HG03460 (cell line): ENCODE data around the gene TDRD12.

ENCODE experiments used
- ATAC-seq: cut with Tn5 transposase; IDR thresholded peaks from one replicate; pipeline ENCODE4 v1.9.1; 2021; ENCODE audit not compliant: unreplicated experiment

TDRD12 gene

DNA sequence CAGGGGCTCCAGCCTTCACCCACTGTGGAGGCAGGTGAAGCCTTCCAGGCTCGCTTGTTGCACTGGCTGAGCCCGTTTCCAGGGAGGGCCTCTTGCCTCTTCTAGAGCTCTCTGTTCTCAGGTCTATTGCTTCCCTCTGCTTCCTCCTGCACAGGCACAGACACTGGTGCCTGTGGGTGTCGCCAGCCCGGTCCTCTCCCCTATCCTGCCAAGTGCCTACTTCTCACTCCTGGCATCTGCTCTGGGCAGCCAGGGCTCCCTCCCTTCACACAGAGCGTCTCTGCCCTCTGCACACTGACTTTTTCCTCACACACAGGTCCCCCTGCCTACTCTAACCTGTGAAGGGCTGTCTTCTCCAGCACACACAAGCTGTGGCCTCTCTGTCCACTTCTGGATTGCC is 89.7 kb downstream of the TDRD12 start:
- ATAC-seq, result no peak

DNA sequence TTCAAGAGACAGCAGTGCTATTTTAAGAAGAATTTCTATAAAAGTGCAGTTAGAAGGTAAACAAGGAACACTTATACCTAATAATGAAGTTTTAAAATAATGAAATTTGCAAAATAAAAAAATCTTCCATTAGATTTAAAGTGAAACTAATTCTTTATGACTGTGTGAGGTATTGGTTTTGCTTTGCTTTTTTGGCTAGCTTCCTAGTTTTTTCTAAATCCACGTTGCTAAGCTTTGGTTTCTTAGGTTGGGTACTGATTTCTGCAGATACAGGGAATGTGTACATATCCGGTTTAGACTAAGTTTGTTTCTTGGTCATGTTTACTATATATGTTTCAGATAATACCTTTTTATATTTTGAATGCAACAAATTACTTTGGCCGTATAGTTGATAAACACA is 90.2 kb downstream of the TDRD12 start:
- no peak for ATAC-seq

DNA sequence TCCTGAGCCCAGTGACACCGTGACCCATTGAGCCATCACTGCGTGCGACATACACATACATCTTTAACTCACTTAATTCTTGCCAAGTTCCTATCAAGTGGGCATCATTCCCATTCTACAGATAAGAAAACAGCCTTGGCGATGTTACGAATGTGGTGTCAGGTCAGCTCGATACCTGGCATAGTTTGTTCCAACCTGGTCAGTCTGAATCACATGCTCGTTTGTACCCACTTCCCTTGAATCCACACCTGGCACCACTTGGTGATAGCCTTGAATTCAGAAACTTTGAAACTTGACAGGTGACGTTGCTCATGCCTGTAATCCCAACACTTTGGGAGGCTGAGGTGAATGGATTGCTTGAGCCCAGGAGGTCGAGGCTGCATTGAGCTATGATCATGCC is 90.9 kb downstream of the TDRD12 start:
- no peak for ATAC-seq

GRCh38 chr19:32811151-32811550 is 91.6 kb downstream of the TDRD12 start:
- ATAC-seq, result no peak

- ATAC-seq, result no peak
Observed at GRCh38 chr19:32812036-32812435, 92.5 kb downstream of the TDRD12 start.

GRCh38 chr19:32812571-32812970 is 93.0 kb downstream of the TDRD12 start:
- no peak for ATAC-seq

- no peak for ATAC-seq
Observed at GRCh38 chr19:32813862-32814425, 94.4 kb downstream of the TDRD12 start.

- ATAC-seq, result no peak
Observed at GRCh38 chr19:32814624-32815023, 95.1 kb downstream of the TDRD12 start.

DNA sequence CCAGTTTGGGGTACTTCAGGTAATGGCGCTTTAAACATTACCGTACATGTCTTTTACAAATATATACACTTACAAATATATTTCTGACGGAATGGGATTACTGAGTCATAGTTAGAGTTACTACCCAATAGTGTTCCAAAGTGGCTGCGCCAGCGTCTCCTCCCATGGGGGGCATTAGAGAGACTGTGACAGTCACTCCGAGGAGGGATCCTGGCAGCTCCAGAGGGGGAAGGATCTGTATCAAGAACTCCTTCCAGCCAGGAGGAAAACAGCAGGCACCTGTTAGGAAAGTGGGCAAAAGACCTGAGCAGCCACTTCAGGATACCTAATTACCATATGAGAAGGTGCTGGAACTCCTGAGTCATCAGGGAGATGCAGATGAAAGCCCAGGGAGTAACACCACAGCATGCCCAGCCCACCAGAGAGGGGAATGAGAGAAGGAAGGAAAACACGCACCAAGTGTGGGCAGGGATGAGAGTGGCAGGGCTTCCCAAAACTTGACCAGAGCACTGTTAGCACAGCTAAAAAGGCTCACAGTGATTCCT is 97.1 kb downstream of the TDRD12 start:
- no peak for ATAC-seq

DNA sequence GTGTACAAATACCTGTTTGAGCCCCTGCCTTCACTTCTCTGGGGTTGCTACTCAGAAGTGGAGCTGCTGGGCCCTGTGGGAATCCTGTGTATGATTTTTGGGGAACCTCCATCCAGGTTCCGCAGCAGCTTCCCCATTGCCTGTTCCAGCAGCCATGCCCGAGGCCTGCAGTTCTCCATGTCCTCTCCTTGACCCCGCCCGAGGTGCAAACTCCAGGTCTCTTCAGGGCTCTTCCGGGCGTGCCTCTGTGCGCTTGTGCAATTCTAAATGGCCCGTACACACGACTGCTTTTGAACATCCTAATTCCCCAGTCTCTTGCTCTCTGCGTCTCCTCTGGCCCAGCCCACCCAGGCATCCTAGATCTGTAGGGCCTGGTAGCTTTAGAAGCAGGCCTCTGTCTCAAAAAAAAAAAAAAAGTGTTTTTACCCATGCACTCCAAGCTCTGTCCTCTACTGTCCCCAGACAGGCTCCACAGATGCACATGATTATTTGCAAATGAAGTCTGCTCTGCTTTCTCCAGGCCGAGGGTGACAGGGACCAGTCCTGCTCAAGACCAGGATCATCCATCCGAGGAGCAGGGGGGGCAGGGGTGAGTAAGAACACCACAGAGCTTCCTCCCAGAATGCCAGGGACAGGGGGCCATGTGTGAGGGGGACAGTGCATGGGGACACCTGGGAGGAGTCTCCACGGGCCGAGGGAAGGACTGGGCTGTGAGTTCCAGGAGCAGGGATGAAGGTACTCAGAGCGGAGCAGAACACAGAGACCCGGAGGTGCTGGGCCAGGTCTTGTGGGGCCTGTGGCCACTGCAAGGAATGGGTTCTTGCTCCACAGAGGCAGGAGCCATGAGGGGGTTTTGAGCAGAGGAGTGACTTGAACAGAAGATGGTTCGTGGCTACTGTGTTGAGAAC is 98.3 kb downstream of the TDRD12 start:
- no peak for ATAC-seq

GRCh38 chr19:32818536-32818935 is 99.0 kb downstream of the TDRD12 start:
- ATAC-seq, result no peak

DNA sequence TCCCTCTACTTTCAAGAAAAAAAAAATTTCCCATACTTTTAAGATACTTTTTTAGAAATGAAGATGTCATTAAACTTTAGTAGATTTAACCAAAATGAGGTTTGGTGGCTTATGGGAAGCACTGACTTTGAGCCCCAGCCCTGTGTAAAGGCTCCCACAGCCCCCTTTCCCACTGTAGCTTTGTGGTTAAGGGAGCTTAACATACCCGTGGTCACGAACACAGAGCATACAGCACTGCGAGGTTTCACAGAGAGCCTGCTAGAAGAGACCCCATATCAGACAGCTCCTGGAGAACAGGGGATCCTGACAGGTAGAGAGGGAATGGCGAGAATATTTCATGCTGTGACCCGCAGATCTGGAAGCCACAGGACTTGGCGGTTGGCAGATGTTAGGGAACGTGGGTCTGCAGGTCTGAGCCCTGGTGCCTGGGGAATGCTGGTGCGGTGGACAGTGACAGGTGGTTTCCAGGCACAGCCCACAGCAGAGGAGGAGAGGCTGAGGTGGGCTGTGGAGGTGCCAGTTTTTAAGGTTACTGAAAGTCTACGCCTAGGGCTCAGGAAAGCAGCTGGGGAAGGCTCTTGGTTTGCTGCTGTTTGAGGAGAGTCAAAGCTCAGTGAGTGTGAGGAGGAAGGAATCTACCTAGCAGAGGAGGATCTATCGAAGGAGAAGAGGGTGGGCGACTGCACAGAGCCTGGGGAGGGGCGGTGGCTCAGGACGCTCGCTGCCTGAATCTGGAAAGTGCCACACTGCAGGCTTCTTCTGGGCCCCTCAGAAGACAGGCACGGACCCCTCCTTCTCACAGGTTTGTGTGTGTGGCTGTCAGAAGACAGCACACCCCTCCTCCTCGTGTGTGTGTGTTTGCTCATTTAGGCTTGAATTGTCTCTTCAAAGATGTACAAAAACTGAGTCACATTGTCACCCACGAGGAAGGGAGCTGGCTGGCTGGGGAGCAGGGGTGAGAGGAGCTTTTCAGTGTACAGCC is 100.1 kb downstream of the TDRD12 start:
- no peak for ATAC-seq

DNA sequence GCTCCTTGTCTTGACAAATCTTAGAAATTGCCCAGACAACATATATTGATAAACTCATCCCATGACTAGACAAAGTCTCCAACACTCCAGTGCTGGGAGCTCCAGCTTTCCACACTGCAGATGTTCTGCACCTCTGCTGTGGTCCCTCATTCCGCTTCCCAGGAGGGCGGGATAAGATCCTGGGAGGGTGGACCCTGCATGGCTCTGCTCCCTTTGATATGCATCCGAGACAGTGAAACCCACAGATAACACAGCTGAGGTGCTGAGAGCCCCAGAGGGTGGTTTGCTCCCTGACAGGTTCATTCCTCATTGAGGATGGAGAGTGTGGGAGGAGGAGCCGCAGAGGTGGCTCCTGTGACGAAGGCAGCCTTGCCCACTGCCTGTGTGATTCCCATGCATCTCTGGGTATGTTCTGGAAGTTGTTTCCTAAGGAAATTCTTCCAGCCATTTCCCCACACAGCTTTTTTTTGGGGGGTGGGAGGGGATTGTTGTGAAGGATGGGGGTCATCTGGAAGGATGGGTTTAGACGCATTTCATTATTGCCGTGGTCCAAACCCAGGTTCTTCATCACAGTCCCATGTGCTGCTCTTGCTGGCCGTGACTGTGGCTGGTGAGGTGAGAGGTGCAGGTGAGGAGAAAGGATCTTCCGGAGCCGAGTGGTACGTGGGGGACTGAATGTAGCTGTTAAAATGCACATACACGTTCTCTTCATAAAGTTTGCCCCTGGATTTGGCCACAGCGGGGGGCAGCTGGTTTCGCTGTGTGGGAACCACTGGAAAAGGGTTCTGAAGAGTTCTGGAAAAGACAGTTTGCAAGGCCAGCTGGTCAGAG is 103.6 kb downstream of the TDRD12 start:
- no peak for ATAC-seq

GRCh38 chr19:32823747-32824102 is 104.2 kb downstream of the TDRD12 start:
- ATAC-seq, result no peak

DNA sequence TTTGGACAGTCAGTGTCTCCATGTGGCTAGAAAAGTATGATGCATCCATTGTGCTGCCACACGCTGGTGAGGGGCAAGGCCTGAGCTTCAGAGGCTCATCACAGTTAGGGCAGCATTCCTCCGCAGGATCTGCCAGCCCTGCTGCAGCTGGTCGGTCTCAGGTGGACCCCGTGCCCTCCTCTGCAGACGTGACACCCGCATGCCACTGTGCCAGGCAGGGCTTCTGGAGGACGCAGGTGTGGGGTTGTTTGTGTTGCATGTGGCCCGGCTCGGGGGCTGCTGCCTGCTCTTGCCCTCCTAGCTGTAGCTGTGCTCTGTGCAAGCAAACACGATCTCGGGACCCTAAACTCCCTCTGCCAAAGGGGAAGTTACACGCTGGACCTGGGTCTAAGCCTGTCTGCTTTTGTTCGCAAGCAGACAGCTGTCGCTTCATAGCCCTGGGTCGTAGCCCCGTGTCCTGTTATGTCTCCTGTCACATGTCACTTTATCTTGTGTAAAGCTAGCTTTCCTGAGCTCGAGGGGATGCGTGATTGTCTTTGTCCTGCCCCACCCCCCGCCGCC is 104.7 kb downstream of the TDRD12 start:
- no peak for ATAC-seq

GRCh38 chr19:32824916-32825608 is 105.5 kb downstream of the TDRD12 start:
- no peak for ATAC-seq

- ATAC-seq, result no peak
Observed at GRCh38 chr19:32828139-32828538, 108.6 kb downstream of the TDRD12 start.

GRCh38 chr19:32828643-32829344 is 109.2 kb downstream of the TDRD12 start:
- no peak for ATAC-seq
